Measurements from ENCODE around the gene GDF2.
A peak's percentile ranks its signal among the peaks of the same experiment; 100 is the strongest.

Gene GDF2

DNA sequence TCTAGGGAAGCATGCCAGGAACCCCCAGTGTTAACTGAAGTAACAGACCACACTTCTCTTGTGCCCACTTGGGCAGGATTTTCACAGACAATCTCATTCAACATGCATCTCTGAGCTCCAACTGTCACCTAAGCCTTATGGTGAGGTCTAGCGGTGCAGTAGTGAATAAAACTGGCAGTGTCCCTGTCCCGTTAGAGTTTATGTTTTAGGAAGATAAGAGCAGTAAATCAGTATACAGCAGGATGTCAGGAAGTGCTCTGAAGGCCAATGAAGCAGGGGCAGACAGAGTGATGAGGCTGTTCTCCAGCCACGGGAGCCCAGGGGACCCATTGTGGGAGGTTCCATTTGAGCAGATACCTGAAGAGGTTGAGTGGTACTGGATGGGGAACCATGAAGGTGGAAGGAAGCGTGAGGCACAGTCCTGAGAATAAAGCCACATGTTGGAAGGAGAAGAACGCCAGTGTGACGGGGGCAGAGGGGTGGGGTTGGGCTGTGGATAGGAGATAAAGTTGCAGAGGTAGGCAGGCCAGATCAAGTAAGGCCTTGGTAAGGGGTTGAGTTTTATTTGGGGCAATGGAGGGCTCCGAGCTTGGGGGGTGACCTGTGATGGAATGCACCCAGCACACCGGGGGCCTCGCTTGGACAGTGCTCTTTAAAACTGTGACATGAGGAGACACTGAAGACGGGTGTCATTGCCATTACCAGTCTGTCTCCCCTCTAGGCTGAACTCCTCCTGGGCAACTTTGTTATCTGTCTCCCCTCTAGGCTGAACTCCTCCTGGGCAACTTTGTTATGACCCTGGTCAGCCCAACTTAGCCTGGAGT, 15.7 kb upstream of the GDF2 start:
- TF ChIP-seq ZFX (IDR thresholded peaks at IDR 0.05; ENCODE audit: borderline replicate concordance): no peak
- TF ChIP-seq, protein P1, sequence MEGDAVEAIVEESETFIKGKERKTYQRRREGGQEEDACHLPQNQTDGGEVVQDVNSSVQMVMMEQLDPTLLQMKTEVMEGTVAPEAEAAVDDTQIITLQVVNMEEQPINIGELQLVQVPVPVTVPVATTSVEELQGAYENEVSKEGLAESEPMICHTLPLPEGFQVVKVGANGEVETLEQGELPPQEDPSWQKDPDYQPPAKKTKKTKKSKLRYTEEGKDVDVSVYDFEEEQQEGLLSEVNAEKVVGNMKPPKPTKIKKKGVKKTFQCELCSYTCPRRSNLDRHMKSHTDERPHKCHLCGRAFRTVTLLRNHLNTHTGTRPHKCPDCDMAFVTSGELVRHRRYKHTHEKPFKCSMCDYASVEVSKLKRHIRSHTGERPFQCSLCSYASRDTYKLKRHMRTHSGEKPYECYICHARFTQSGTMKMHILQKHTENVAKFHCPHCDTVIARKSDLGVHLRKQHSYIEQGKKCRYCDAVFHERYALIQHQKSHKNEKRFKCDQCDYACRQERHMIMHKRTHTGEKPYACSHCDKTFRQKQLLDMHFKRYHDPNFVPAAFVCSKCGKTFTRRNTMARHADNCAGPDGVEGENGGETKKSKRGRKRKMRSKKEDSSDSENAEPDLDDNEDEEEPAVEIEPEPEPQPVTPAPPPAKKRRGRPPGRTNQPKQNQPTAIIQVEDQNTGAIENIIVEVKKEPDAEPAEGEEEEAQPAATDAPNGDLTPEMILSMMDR (IDR thresholded peaks at IDR 0.05): no peak
- no peak overlapping the region for H3K27ac ChIP-seq

DNA sequence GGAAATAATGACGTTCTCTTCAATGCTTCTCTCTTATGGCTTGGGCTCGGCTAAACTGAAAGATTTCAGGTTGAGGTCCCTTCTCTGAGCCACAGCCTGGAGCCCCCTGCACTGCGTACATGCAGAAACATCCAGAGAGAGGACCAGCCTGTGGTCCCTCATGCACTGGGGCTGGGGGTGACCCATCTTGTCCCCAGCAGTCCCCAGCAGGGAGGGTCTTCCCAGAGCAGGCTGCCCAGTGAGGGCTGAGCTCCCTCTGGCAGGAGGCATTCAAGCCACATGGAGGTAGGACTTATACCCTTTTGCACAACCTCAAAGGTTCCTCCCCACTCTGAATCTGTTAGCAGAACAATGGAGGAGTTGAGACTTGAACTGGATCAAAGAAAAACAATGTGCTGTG, 14.9 kb upstream of the GDF2 start:
- no peak for TF ChIP-seq ZFX (IDR thresholded peaks at IDR 0.05; ENCODE audit: borderline replicate concordance)
- TF ChIP-seq, protein P1 (IDR thresholded peaks at IDR 0.05): no peak
- no peak overlapping the region for H3K27ac ChIP-seq

DNA sequence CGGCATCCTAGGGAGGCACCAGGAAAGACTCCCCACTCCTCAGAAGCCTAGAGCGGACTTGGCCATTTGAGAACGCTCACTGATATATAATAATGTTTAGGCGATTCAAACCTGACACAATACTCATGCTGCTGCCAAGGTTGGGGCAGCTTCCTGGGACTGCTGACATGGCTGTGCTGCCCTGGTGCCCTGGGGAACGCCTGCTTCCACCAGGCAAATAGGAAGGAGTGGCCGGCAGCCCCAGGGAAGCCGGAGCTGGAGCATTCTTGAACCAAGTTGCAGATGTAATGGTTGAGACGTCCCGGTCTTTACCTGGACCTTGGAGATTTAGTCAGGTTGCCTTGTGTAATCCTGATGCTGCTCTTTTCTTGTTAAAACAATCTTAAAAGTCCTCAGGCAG, 13.5 kb upstream of the GDF2 start:
- H3K27ac ChIP-seq: no peak overlapping the region
- no peak for TF ChIP-seq ZFX (IDR thresholded peaks at IDR 0.05; ENCODE audit: borderline replicate concordance)
- TF ChIP-seq, protein P1 (IDR thresholded peaks at IDR 0.05): no peak

DNA sequence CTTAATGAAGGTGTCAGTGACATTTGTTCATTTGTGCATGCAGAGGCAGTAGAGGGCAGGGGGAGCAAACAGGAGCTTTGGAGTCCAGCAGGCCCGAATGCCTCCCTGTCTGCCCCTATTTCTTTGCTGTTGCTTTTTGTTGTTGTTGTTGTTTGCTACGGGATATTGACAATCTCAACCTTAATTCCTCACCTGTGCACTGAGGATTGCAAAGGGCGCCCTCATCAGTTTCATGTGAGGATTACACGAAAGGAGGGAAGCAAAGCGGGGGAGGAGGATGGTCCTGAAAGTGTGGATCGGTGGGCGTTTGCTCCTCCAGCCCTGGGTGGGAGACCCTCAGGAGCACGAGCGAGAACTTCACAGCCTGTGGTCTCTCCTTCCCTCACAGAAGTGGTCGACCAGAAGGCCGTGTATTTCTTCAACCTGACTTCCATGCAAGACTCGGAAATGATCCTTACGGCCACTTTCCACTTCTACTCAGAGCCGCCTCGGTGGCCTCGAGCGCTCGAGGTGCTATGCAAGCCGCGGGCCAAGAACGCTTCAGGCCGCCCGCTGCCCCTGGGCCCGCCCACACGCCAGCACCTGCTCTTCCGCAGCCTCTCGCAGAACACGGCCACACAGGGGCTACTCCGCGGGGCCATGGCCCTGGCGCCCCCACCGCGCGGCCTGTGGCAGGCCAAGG, 12.7 kb upstream of the GDF2 start:
- H3K27ac ChIP-seq: no peak overlapping the region
- no peak for TF ChIP-seq ZFX (IDR thresholded peaks at IDR 0.05; ENCODE audit: borderline replicate concordance)
- TF ChIP-seq, protein P1 (IDR thresholded peaks at IDR 0.05): peak; percentile 29

DNA sequence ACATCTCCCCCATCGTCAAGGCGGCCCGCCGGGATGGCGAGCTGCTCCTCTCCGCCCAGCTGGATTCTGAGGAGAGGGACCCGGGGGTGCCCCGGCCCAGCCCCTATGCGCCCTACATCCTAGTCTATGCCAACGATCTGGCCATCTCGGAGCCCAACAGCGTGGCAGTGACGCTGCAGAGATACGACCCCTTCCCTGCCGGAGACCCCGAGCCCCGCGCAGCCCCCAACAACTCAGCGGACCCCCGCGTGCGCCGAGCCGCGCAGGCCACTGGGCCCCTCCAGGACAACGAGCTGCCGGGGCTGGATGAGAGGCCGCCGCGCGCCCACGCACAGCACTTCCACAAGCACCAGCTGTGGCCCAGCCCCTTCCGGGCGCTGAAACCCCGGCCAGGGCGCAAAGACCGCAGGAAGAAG, 12.2 kb upstream of the GDF2 start:
- TF ChIP-seq, protein P1 (IDR thresholded peaks at IDR 0.05): no peak
- no peak for TF ChIP-seq ZFX (IDR thresholded peaks at IDR 0.05; ENCODE audit: borderline replicate concordance)
- no peak overlapping the region for H3K27ac ChIP-seq

DNA sequence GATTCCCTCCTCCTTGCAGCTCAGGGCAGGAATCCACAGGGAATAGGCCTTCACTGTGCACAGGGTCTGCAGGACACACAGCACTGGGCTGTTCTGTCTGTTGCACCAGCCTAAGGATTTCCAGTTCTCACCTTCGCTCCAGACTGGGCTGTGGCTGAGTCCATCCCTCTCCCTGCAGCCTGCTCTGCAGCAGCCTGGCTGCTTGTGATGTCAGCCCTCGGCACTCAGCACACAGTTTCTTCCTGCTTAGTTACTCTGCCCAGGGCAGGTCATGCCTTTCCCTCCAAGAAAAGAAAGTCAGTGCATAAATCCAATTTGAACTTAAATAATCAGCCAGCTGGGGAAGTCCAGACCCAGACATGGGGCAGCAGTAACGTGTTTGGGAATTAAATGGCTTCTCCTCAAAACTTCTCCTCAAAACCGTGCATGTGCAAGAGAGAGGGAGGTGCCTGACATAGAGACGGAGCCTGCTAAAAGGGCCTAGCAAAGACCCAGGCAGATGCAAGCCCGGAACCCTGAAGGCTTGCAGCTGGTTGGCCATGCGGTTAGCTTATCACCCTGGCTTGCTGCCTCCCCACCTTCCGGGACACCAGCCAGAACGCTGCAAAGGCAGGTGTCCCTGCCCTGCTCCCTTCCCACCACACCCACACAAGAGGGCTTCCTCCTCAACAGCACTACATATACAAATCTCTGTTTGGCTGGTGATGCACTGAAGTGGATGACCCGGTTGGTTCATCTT, 10.9 kb upstream of the GDF2 start:
- TF ChIP-seq, protein P1 (IDR thresholded peaks at IDR 0.05): no peak
- TF ChIP-seq ZFX (IDR thresholded peaks at IDR 0.05; ENCODE audit: borderline replicate concordance): no peak
- H3K27ac ChIP-seq: no peak overlapping the region

Data from 22Rv1 (cell line).